Measurements from ENCODE around the gene ANTXRL.

DNA sequence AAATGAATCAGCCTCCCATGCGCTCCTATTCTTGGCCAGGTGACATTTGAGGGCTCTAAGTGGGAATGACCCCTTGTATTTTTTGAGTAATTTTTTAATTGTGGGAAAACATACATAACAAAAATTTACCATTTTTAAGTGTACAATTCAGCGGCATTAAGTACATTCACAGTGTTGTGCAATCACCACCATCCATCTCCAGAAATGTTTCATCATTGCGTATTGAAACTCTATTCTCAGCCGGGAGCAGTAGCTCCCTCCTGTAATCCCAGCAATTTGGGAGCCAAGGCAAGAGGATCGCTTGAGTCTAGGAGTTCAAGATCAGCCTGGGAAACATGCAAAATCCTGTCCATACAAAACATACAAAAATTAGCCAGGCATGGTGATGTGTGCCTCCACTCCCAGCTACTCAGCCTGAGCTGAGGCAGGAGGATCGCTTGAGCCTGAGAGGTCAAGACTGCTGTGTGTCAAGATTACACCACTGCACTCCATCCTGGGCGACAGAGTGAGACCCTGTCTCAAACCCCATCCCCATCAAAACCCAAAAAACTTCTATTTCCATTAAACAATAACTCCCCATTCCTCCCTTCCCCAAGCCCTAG is 2.5 kb downstream of the ANTXRL start:
- TF ChIP-seq, protein P1, sequence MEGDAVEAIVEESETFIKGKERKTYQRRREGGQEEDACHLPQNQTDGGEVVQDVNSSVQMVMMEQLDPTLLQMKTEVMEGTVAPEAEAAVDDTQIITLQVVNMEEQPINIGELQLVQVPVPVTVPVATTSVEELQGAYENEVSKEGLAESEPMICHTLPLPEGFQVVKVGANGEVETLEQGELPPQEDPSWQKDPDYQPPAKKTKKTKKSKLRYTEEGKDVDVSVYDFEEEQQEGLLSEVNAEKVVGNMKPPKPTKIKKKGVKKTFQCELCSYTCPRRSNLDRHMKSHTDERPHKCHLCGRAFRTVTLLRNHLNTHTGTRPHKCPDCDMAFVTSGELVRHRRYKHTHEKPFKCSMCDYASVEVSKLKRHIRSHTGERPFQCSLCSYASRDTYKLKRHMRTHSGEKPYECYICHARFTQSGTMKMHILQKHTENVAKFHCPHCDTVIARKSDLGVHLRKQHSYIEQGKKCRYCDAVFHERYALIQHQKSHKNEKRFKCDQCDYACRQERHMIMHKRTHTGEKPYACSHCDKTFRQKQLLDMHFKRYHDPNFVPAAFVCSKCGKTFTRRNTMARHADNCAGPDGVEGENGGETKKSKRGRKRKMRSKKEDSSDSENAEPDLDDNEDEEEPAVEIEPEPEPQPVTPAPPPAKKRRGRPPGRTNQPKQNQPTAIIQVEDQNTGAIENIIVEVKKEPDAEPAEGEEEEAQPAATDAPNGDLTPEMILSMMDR (IDR thresholded peaks at IDR 0.05 in 8 of 11, conservative IDR thresholded peaks at IDR 0.05 in 3 of 11) = no peak
- no peak for TF ChIP-seq POLR2AphosphoS5 (IDR thresholded peaks at IDR 0.05)
- TF ChIP-seq POLR2A (IDR thresholded peaks at IDR 0.05) = no peak

Data from spleen (tissue), 7 donors.